Measurements from ENCODE around the gene IFT81.
A peak's percentile ranks its signal among the peaks of the same experiment; 100 is the strongest.
"Not testable (repeated sequence)": the region's sequence is repeated elsewhere in the genome, so short reads cannot be mapped to it uniquely, and the experiment has no call there.

IFT81 gene, protein sequence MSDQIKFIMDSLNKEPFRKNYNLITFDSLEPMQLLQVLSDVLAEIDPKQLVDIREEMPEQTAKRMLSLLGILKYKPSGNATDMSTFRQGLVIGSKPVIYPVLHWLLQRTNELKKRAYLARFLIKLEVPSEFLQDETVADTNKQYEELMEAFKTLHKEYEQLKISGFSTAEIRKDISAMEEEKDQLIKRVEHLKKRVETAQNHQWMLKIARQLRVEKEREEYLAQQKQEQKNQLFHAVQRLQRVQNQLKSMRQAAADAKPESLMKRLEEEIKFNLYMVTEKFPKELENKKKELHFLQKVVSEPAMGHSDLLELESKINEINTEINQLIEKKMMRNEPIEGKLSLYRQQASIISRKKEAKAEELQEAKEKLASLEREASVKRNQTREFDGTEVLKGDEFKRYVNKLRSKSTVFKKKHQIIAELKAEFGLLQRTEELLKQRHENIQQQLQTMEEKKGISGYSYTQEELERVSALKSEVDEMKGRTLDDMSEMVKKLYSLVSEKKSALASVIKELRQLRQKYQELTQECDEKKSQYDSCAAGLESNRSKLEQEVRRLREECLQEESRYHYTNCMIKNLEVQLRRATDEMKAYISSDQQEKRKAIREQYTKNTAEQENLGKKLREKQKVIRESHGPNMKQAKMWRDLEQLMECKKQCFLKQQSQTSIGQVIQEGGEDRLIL

DNA sequence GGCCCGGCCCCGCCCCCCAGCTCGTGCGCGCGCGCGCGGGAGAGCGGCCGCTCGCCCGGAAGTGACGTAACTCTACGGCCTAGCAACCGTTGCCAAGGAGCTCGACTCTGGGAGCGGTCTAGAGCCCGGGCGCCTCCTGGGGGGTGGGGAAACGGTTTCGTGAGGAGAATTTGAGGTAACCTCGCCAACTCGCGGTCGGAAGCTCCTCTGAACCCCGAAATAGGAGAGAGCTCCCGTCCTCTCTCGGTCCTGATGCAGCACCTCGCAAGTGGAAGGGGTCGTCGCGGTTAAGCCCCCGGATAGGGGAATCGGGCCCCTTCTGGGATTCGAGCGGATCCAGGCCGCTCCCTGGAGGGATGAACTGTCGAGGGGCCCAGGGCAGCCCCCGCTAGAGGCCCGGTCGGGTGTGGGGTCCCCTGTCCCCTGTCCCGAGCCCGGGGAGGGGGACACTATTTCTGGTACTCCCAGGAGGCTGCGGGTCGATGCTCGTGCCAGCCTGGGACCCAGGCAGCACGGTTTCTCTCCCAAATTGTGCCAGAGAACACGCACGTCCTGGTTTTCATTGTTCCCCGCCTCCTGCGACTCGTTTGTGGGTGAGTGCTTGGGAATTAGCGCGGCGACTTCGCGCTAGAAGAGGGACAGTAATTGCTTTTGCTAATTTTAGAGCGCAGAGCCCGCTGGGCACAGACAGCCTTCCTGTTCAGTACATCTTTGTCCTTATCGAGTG lies at the start of gene IFT81:
Gene IFT81, plus strand, starts transcription at position 89 of the 727 bp plus-strand sequence. CDS start 3,024 bp downstream, outside the sequence.
- Histone ChIP-seq H3K36me3 (ENCODE audit: control insufficient read depth in 2 of 2, insufficient read depth in 2 of 2, low read length in 2 of 2) (peaks cover 0 to under 1% of the 10 kb centered on the region in 2 donors), H3K27ac (ENCODE audit: low read depth in 2 of 2, low read length in 2 of 2) (peak within 1 kb of the TSS; percentile 69 to 75)

DNA sequence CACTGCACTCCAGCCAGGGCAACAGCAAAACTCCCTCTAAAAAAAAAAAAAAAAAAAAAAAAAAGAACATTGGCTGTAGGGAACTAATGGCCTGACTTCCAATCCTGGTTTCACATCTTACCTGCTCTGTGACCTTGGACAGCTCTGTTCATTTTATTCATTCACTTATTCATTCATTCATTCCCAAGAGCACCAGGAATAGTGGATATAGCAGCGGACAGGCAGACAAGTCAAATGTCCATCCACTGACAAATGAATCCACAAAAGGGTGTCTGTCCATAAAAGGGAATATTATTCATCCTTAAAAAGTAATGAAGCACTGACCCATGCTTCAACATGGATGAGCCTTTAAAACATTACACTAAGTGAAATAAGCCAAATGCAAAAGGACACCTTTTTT lies 48.3 kb upstream of the IFT81 start:
- Histone ChIP-seq H3K36me3 (ENCODE audit: control insufficient read depth in 2 of 2, insufficient read depth in 2 of 2, low read length in 2 of 2) (no peaks in the 10 kb centered on the region), H3K27ac (ENCODE audit: low read depth in 2 of 2, low read length in 2 of 2) (no peak overlapping the region), H3K4me3 (ENCODE audit: low read length in 2 of 2) (no peak overlapping the region), H3K27me3 (ENCODE audit: control insufficient read depth in 2 of 2, insufficient read depth in 2 of 2, low read length in 2 of 2) (no peaks in the 10 kb centered on the region), H3K4me1 (ENCODE audit: control insufficient read depth in 2 of 2, insufficient read depth in 2 of 2, low read length in 2 of 2) (peaks cover 5 to 9% of the 10 kb centered on the region in 2 donors), H3K9me3 (ENCODE audit: control insufficient read depth in 2 of 2, low read length in 2 of 2) (no peaks in the 10 kb centered on the region), H3K9ac (ENCODE audit: low read depth in 1 of 2, low read length in 2 of 2) (no peak overlapping the region)

More for the DNA sequence above, at the start of gene IFT81:
- H3K27me3 ChIP-seq (ENCODE audit: control insufficient read depth in 2 of 2, insufficient read depth in 2 of 2, low read length in 2 of 2), result no peaks in the 10 kb centered on the region
- peaks cover 6 to 7% of the 10 kb centered on the region in 2 donors for H3K4me1 ChIP-seq (ENCODE audit: control insufficient read depth in 2 of 2, insufficient read depth in 2 of 2, low read length in 2 of 2)
- peak within 1 kb of the TSS; percentile 95 to 96 for H3K4me3 ChIP-seq (ENCODE audit: low read length in 2 of 2)
- H3K9ac ChIP-seq (ENCODE audit: low read depth in 1 of 2, low read length in 2 of 2), result peak within 1 kb of the TSS; percentile 93 to 94
- no peaks in the 10 kb centered on the region for H3K9me3 ChIP-seq (ENCODE audit: control insufficient read depth in 2 of 2, low read length in 2 of 2)

DNA sequence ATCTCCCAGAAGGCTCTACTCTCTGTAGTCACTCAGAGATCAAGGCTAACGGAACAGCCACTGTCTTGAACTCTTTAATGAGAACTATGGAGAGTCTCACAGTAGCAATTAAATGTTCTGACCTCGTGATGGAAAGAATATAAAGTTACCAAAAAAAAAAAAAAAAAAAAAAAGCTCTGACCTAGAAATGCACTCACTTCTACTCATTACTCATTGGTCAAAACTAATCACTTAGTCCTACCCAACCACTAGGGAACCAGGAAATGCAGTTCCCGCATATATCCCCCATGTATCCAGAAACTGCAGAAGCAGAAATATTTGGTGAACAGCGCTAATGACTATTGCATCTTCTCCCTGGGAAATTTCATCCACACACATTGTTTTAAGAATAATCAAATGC lies 46.4 kb upstream of the IFT81 start:
- no peak overlapping the region for H3K9ac ChIP-seq (ENCODE audit: low read depth in 1 of 2, low read length in 2 of 2)
- H3K27ac ChIP-seq (ENCODE audit: low read depth in 2 of 2, low read length in 2 of 2), result no peak overlapping the region
- H3K4me1 ChIP-seq (ENCODE audit: control insufficient read depth in 2 of 2, insufficient read depth in 2 of 2, low read length in 2 of 2), result peaks cover 5 to 9% of the 10 kb centered on the region in 2 donors
- no peaks in the 10 kb centered on the region for H3K36me3 ChIP-seq (ENCODE audit: control insufficient read depth in 2 of 2, insufficient read depth in 2 of 2, low read length in 2 of 2)
- H3K4me3 ChIP-seq (ENCODE audit: low read length in 2 of 2), result no peak overlapping the region
- H3K9me3 ChIP-seq (ENCODE audit: control insufficient read depth in 2 of 2, low read length in 2 of 2), result no peaks in the 10 kb centered on the region
- H3K27me3 ChIP-seq (ENCODE audit: control insufficient read depth in 2 of 2, insufficient read depth in 2 of 2, low read length in 2 of 2), result no peaks in the 10 kb centered on the region

DNA sequence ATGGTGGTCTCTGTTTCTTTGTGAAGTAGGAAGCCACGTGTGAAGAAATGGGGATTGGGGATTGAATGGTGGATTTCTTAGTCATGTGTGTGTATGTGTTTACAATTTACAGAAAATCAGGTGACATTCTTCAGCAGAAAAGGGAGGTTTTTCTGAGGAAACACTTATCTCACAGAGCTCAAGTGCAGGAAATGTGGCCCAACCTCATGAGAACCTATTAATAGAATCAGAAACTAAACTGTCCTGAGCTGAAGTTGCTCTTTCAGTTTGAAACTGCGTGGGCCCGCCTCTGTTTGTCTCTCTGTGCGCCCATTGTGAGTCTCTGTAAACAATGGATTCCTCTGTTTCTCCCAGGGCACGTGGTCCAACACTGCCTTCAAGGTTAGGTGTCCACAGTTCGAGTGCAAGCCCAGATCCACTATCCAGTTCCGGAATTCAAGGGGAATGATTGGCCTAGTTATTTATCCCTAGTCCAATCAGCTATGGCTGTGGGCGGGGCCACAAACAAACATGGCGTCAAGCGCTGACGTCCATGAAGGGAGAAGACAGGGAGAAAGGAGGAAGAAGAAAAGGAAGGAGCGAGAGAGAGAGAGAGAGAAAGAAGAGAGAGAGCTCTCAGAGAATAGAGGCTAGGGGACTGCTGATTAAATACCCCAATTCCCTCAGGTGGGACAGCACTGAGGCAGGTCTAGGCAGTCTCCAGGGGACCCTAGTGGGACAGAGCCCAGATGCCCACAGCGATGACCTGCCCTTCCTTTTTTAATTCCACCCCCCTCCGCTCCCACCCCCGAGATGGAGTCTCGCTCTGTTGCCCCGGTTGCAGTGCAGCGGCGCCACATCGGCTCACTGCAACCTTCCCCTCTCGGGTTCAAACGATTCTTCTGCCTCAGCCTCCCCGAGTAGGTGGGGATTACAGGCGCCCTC lies 44.4 kb upstream of the IFT81 start:
- H3K27ac ChIP-seq (ENCODE audit: low read depth in 2 of 2, low read length in 2 of 2), result peak overlapping the region; percentile 61 to 80
- H3K9me3 ChIP-seq (ENCODE audit: control insufficient read depth in 2 of 2, low read length in 2 of 2), result no peaks in the 10 kb centered on the region
- no peaks in the 10 kb centered on the region for H3K27me3 ChIP-seq (ENCODE audit: control insufficient read depth in 2 of 2, insufficient read depth in 2 of 2, low read length in 2 of 2)
- no peaks in the 10 kb centered on the region for H3K36me3 ChIP-seq (ENCODE audit: control insufficient read depth in 2 of 2, insufficient read depth in 2 of 2, low read length in 2 of 2)
- no peak overlapping the region for H3K9ac ChIP-seq (ENCODE audit: low read depth in 1 of 2, low read length in 2 of 2)
- peaks cover 0 to 6% of the 10 kb centered on the region in 2 donors for H3K4me1 ChIP-seq (ENCODE audit: control insufficient read depth in 2 of 2, insufficient read depth in 2 of 2, low read length in 2 of 2)
- peak overlapping the region; percentile 53 to 59 for H3K4me3 ChIP-seq (ENCODE audit: low read length in 2 of 2)

DNA sequence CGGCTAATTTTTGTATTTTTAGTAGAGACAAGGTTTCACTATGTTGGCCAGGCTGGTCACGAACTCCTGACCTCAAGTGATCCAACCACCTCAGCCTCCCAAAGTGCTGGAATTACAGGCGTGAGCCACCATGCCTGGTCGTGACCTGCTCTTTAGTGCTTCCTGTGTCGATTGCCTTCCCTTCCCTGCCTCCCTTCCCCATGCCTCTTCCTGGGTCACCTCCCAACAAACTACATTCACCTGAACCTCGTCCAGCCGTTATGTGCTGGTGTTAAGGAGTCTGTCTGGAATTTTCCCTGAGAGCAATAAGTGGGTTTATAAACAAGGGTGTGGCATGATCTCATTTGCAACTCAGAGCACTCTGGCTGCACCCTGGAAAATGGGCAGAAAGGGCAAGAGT lies 43.7 kb upstream of the IFT81 start:
- Histone ChIP-seq H3K9ac (ENCODE audit: low read depth in 1 of 2, low read length in 2 of 2) (no peak overlapping the region), H3K4me1 (ENCODE audit: control insufficient read depth in 2 of 2, insufficient read depth in 2 of 2, low read length in 2 of 2) (peaks cover 0 to 6% of the 10 kb centered on the region in 2 donors), H3K27ac (ENCODE audit: low read depth in 2 of 2, low read length in 2 of 2) (no peak overlapping the region), H3K27me3 (ENCODE audit: control insufficient read depth in 2 of 2, insufficient read depth in 2 of 2, low read length in 2 of 2) (no peaks in the 10 kb centered on the region), H3K4me3 (ENCODE audit: low read length in 2 of 2) (no peak overlapping the region), H3K9me3 (ENCODE audit: control insufficient read depth in 2 of 2, low read length in 2 of 2) (no peaks in the 10 kb centered on the region), H3K36me3 (ENCODE audit: control insufficient read depth in 2 of 2, insufficient read depth in 2 of 2, low read length in 2 of 2) (no peaks in the 10 kb centered on the region)

DNA sequence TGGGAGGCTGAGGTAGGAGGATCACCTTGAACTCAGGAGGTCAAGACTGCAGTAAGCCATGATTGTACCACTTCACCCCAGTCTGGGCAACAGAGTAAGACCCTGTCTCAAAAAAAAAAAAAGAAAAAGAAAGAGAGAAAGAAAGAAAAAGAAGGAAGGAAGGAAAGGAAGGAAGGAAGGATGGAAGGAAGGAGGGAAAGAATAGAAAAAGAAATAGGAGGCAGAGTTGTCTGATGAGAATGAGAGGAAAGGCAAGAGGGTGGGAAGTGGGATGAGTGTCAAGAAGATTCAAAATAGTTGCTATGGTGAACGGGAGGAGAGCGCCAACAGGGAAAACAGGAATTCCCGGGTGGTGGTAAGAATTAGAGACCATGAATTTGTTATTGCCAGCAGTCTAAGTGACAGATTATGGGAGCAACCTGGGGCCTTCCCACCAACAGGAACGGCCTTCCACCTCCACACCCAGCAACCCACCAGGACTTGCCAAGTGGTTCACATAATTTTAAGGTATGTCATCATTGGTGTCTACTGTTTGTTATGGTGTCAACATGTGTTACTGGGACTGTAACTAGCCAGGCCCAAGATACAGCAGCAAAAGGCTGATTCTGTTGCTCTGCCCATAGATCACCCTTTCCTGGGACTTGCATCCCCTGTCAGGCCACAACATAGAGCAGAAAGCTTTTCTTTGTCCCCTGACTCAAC lies 39.7 kb upstream of the IFT81 start:
- Histone ChIP-seq H3K27ac (ENCODE audit: low read depth in 2 of 2, low read length in 2 of 2) (no peak overlapping the region), H3K27me3 (ENCODE audit: control insufficient read depth in 2 of 2, insufficient read depth in 2 of 2, low read length in 2 of 2) (peaks cover 0 to 3% of the 10 kb centered on the region in 2 donors), H3K4me1 (ENCODE audit: control insufficient read depth in 2 of 2, insufficient read depth in 2 of 2, low read length in 2 of 2) (peaks cover 0 to 6% of the 10 kb centered on the region in 2 donors), H3K36me3 (ENCODE audit: control insufficient read depth in 2 of 2, insufficient read depth in 2 of 2, low read length in 2 of 2) (no peaks in the 10 kb centered on the region), H3K9ac (ENCODE audit: low read depth in 1 of 2, low read length in 2 of 2) (no peak overlapping the region), H3K4me3 (ENCODE audit: low read length in 2 of 2) (no peak overlapping the region), H3K9me3 (ENCODE audit: control insufficient read depth in 2 of 2, low read length in 2 of 2) (no peaks in the 10 kb centered on the region)

DNA sequence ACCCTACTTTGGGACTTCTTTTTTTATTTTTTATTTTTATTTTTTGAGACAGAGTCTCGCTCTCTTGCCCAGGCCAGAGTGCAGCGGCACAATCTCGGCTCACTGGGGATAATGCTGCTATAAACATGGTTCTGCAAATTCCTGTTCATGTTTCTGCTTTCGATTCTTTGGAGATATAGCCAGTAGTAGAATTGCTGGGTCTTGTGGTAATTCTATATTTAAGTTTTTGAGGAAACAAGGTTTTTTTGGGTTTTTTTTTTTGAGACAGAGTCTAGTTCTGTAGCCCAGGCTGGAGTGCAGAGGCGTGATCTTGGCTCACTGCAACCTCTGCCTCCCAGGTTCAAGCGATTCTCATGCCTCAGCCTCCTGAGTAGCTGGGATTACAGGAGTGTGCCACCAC lies 35.9 kb upstream of the IFT81 start:
- H3K27ac ChIP-seq (ENCODE audit: low read depth in 2 of 2, low read length in 2 of 2); H3K4me3 ChIP-seq (ENCODE audit: low read length in 2 of 2); H3K4me1 ChIP-seq (ENCODE audit: control insufficient read depth in 2 of 2, insufficient read depth in 2 of 2, low read length in 2 of 2); H3K27me3 ChIP-seq (ENCODE audit: control insufficient read depth in 2 of 2, insufficient read depth in 2 of 2, low read length in 2 of 2); H3K9ac ChIP-seq (ENCODE audit: low read depth in 1 of 2, low read length in 2 of 2); H3K9me3 ChIP-seq (ENCODE audit: control insufficient read depth in 2 of 2, low read length in 2 of 2); H3K36me3 ChIP-seq (ENCODE audit: control insufficient read depth in 2 of 2, insufficient read depth in 2 of 2, low read length in 2 of 2): not testable (repeated sequence)

DNA sequence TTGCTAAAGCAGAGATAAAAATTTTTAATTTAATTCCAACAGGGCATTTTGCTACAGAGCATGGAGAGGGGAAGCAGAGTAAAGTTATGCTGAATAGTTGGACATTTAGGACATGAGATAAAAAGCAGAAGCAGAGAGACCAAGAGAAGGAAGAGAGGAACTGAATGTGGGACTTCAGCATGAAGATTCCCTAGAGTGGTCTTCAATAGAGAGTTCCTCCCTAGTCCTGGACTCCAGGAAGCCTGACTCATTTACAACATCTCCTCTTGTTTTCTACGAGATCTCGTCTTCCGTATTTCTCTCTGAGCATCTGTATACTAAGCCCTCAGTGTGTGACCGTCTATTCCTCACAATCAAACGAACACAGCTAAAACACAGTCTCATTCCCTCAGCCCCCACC lies 35.2 kb upstream of the IFT81 start:
- Histone ChIP-seq H3K27me3 (ENCODE audit: control insufficient read depth in 2 of 2, insufficient read depth in 2 of 2, low read length in 2 of 2) (peaks cover 0 to 3% of the 10 kb centered on the region in 2 donors), H3K9ac (ENCODE audit: low read depth in 1 of 2, low read length in 2 of 2) (no peak overlapping the region), H3K4me1 (ENCODE audit: control insufficient read depth in 2 of 2, insufficient read depth in 2 of 2, low read length in 2 of 2) (no peaks in the 10 kb centered on the region), H3K4me3 (ENCODE audit: low read length in 2 of 2) (no peak overlapping the region), H3K27ac (ENCODE audit: low read depth in 2 of 2, low read length in 2 of 2) (no peak overlapping the region), H3K9me3 (ENCODE audit: control insufficient read depth in 2 of 2, low read length in 2 of 2) (no peaks in the 10 kb centered on the region), H3K36me3 (ENCODE audit: control insufficient read depth in 2 of 2, insufficient read depth in 2 of 2, low read length in 2 of 2) (no peaks in the 10 kb centered on the region)

Data from mucosa of rectum (tissue), 2 donors.